Breast epithelium (tissue), 4 donors: ENCODE results near the gene PDZD2. TPM values are rescaled to one million over a fixed set of nuclear protein-coding genes. Genes with fewer than 3 reads are reported as not detected.

ENCODE experiments used
- DNase-seq, 2 donors: peaks; one replicate each; pipeline ENCODE4 v3.0.0-alpha.2; 2019; ENCODE audit warnings: low spot score in 2 of 2
- H3K27ac ChIP-seq, 2 donors: fragments of 200-600 bp; sonication (generic) in 1 of 2; one replicate each; pipeline ENCODE4 v1.5.1; 2016 to 2019; ENCODE audit warnings: mild to moderate bottlenecking in 1 of 2
- H3K27me3 ChIP-seq, 2 donors: fragments of 200-600 bp; sonication (generic) in 1 of 2; one replicate each; pipeline versions ENCODE4 v1.5.1 to v1.6.0; 2017 to 2019; ENCODE audit warnings: control low read depth in 1 of 2, mild to moderate bottlenecking in 1 of 2
- H3K36me3 ChIP-seq: fragments of 200-600 bp; one replicate; pipeline ENCODE4 v1.5.1; 2019
- H3K4me1 ChIP-seq, 2 donors: fragments of 200-600 bp; sonication (generic); one replicate each; pipeline ENCODE4 v1.5.1; 2016 to 2019; ENCODE audit warnings: control low read depth in 1 of 2
- H3K4me3 ChIP-seq, 3 donors: fragments of 200-600 bp; sonication (generic); 1 replicate in 2 of 3; 2 replicates in 1 of 3; pipeline ENCODE4 v1.5.1; 2016 to 2019; ENCODE audit warnings: mild to moderate bottlenecking in 3 of 3, moderate library complexity in 2 of 3
- H3K9me3 ChIP-seq, 2 donors: fragments of 200-600 bp; sonication (generic) in 1 of 2; one replicate each; pipeline ENCODE4 v1.5.1; 2016 to 2019; ENCODE audit warnings: control low read depth in 1 of 2
- CTCF ChIP-seq, 3 donors: fragments of 450-650 bp; IDR thresholded peaks; one replicate each; pipeline ENCODE4 v1.5.1; 2016 to 2017; ENCODE audit warnings: antibody characterized with exemption in 3 of 3, mild to moderate bottlenecking in 3 of 3, moderate library complexity in 3 of 3
- POLR2A ChIP-seq: fragments of 450-650 bp; IDR thresholded peaks from one replicate; pipeline ENCODE4 v1.6.1; 2016; ENCODE audit warnings: antibody characterized with exemption, mild to moderate bottlenecking, moderate library complexity
- POLR2AphosphoS5 ChIP-seq, 3 donors: sonication (generic); formaldehyde crosslinking; IDR thresholded peaks; one replicate each; pipeline ENCODE4 v1.6.1; 2017; ENCODE audit warnings: antibody characterized with exemption in 3 of 3
- intact Hi-C: fragments of 100-400 bp; cut with DNase I; formaldehyde crosslinking; loops from one replicate; pipeline ENCODE4 v1.15.1; 2023; ENCODE audit warnings: low total_unique reads
- total RNA-seq, 3 donors: library from RNA; depleted of rRNA; stranded (reverse); fragments of >200 nt; gene quantifications; one replicate each; pipeline ENCODE4 v1.1.0, GENCODE V29; 2016

The PDZD2 gene
- total RNA-seq, 3 donors from 2014 or later: 16.8 to 23.3 (median 17.7) TPM

GRCh38 chr5:31859096-31859495 lies 220.2 kb downstream of the PDZD2 start:
- no peak for TF ChIP-seq POLR2AphosphoS5 (IDR thresholded peaks at IDR 0.05)
- no peak for TF ChIP-seq POLR2A
- no peak for TF ChIP-seq CTCF (IDR thresholded peaks at IDR 0.05)
- peaks cover 21 to 29% of the 10 kb centered on the region in 2 donors for H3K9me3 ChIP-seq
- intact Hi-C loops: no loop called here

GRCh38 chr5:31860278-31860677 lies 221.3 kb downstream of the PDZD2 start:
- TF ChIP-seq POLR2A (no peak), POLR2AphosphoS5 (IDR thresholded peaks at IDR 0.05) (no peak), CTCF (IDR thresholded peaks at IDR 0.05) (no peak)
- no peak for DNase-seq
- peaks cover 21 to 29% of the 10 kb centered on the region in 2 donors for H3K9me3 ChIP-seq
- no peaks in the 10 kb centered on the region for H3K36me3 ChIP-seq
- no peaks in the 10 kb centered on the region for H3K4me1 ChIP-seq
- no peaks in the 10 kb centered on the region for H3K27me3 ChIP-seq
- no peak overlapping the region for H3K27ac ChIP-seq
- no peak overlapping the region for H3K4me3 ChIP-seq
- intact Hi-C loops: no loop called here

More at GRCh38 chr5:31859096-31859495, 220.2 kb downstream of the PDZD2 start:
- no peak for DNase-seq
- Histone ChIP-seq H3K36me3 (no peaks in the 10 kb centered on the region), H3K27me3 (no peaks in the 10 kb centered on the region), H3K4me1 (no peaks in the 10 kb centered on the region), H3K27ac (no peak overlapping the region), H3K4me3 (no peak overlapping the region)

- H3K27ac ChIP-seq: no peak overlapping the region
- no peak for DNase-seq
- H3K36me3 ChIP-seq: no peaks in the 10 kb centered on the region
- no peak overlapping the region for H3K4me3 ChIP-seq
- no peaks in the 10 kb centered on the region for H3K4me1 ChIP-seq
- H3K27me3 ChIP-seq: no peaks in the 10 kb centered on the region
- no peak for TF ChIP-seq POLR2AphosphoS5 (IDR thresholded peaks at IDR 0.05)
- H3K9me3 ChIP-seq: peaks cover 21 to 29% of the 10 kb centered on the region in 2 donors
- intact Hi-C loops: no loop called here
Observed at GRCh38 chr5:31860726-31861433, 221.9 kb downstream of the PDZD2 start.

GRCh38 chr5:31861601-31862000 lies 222.7 kb downstream of the PDZD2 start:
- no peaks in the 10 kb centered on the region for H3K27me3 ChIP-seq
- no peak overlapping the region for H3K4me3 ChIP-seq
- DNase-seq: no peak
- TF ChIP-seq CTCF (IDR thresholded peaks at IDR 0.05): no peak
- no peak for TF ChIP-seq POLR2A
- no peak for TF ChIP-seq POLR2AphosphoS5 (IDR thresholded peaks at IDR 0.05)
- H3K27ac ChIP-seq: no peak overlapping the region
- no peaks in the 10 kb centered on the region for H3K4me1 ChIP-seq
- H3K36me3 ChIP-seq: no peaks in the 10 kb centered on the region
- H3K9me3 ChIP-seq: peaks cover 21 to 29% of the 10 kb centered on the region in 2 donors
- intact Hi-C loops: no loop called here

GRCh38 chr5:31863991-31864411 lies 225.1 kb downstream of the PDZD2 start:
- no peaks in the 10 kb centered on the region for H3K27me3 ChIP-seq
- no peak for TF ChIP-seq CTCF (IDR thresholded peaks at IDR 0.05)
- TF ChIP-seq POLR2AphosphoS5 (IDR thresholded peaks at IDR 0.05): no peak
- TF ChIP-seq POLR2A: no peak
- H3K4me3 ChIP-seq: no peak overlapping the region
- peaks cover 15 to 21% of the 10 kb centered on the region in 2 donors for H3K9me3 ChIP-seq
- H3K27ac ChIP-seq: no peak overlapping the region
- DNase-seq: no peak
- H3K4me1 ChIP-seq: no peaks in the 10 kb centered on the region
- intact Hi-C loops: no loop called here
- no peaks in the 10 kb centered on the region for H3K36me3 ChIP-seq
